ENCODE measurements around the gene KIF1B.

- TF ChIP-seq, protein P1, sequence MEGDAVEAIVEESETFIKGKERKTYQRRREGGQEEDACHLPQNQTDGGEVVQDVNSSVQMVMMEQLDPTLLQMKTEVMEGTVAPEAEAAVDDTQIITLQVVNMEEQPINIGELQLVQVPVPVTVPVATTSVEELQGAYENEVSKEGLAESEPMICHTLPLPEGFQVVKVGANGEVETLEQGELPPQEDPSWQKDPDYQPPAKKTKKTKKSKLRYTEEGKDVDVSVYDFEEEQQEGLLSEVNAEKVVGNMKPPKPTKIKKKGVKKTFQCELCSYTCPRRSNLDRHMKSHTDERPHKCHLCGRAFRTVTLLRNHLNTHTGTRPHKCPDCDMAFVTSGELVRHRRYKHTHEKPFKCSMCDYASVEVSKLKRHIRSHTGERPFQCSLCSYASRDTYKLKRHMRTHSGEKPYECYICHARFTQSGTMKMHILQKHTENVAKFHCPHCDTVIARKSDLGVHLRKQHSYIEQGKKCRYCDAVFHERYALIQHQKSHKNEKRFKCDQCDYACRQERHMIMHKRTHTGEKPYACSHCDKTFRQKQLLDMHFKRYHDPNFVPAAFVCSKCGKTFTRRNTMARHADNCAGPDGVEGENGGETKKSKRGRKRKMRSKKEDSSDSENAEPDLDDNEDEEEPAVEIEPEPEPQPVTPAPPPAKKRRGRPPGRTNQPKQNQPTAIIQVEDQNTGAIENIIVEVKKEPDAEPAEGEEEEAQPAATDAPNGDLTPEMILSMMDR (IDR thresholded peaks at IDR 0.05), result no peak
- no peak for TF ChIP-seq POLR2A (IDR thresholded peaks at IDR 0.05)
- TF ChIP-seq EP300 (IDR thresholded peaks at IDR 0.05), result no peak
Measured at GRCh38 chr1:10272274-10272673, 61.9 kb downstream of the KIF1B start.

All from sigmoid colon (tissue), 4 donors.